Mesenchymal stem cell (in vitro differentiated cells and primary cell): Measurements from ENCODE around the gene PLIN1.
A peak's percentile ranks its signal among the peaks of the same experiment; 100 is the strongest.

ENCODE experiments used
- DNase-seq: peaks from one replicate; pipeline ENCODE4 v3.0.0-alpha.2; 2013
- H2AFZ ChIP-seq: one replicate; pipeline ENCODE4 v1.6.1; 2013; ENCODE audit warnings: low read depth, mild to moderate bottlenecking, control low read depth, inconsistent platforms, low read length, moderate library complexity
- H2AK5ac ChIP-seq: 2 replicates; pipeline ENCODE4 v1.6.1; 2013; ENCODE audit warnings: low read length, moderate library complexity, mild to moderate bottlenecking, inconsistent platforms; ENCODE audit not compliant: severe bottlenecking
- H2BK120ac ChIP-seq: one replicate; pipeline ENCODE4 v1.6.1; 2013; ENCODE audit warnings: low read depth, mild to moderate bottlenecking, inconsistent platforms, low read length, moderate library complexity
- H2BK12ac ChIP-seq, 2 experiments: one replicate each; pipeline ENCODE4 v1.6.1; 2013; ENCODE audit warnings: inconsistent platforms in 2 of 2, low read length in 2 of 2, mild to moderate bottlenecking in 2 of 2, moderate library complexity in 2 of 2, control low read depth in 1 of 2
- H2BK15ac ChIP-seq: one replicate; pipeline ENCODE4 v1.6.1; 2013; ENCODE audit warnings: mild to moderate bottlenecking, low read depth, inconsistent platforms; ENCODE audit not compliant: poor library complexity, severe bottlenecking
- H2BK5ac ChIP-seq: 2 replicates; pipeline ENCODE4 v1.6.1; 2013; ENCODE audit warnings: low read depth, mild to moderate bottlenecking, low read length, control low read depth, inconsistent platforms; ENCODE audit not compliant: poor library complexity, severe bottlenecking
- H3K14ac ChIP-seq, 2 experiments: one replicate each; pipeline ENCODE4 v1.6.1; 2013; ENCODE audit warnings: inconsistent platforms in 2 of 2, low read length in 2 of 2, control low read depth in 1 of 2, mild to moderate bottlenecking in 1 of 2, moderate library complexity in 1 of 2
- H3K18ac ChIP-seq, 2 experiments: one replicate each; pipeline ENCODE4 v1.6.1; 2013; ENCODE audit warnings: inconsistent platforms in 2 of 2, low read length in 2 of 2, control low read depth in 1 of 2, low read depth in 1 of 2, mild to moderate bottlenecking in 1 of 2
- H3K23ac ChIP-seq, 2 experiments: one replicate each; pipeline ENCODE4 v1.6.1; 2013; ENCODE audit warnings: inconsistent platforms in 2 of 2, low read length in 2 of 2, mild to moderate bottlenecking in 2 of 2, moderate library complexity in 2 of 2, control low read depth in 1 of 2
- H3K27ac ChIP-seq: 2 replicates; pipeline ENCODE4 v1.5.1; 2013; ENCODE audit warnings: mild to moderate bottlenecking, moderate library complexity, low read length, control low read depth, inconsistent platforms; ENCODE audit not compliant: poor library complexity, severe bottlenecking
- H3K27me3 ChIP-seq, 2 experiments: 2 replicates each; pipeline versions ENCODE4 v1.6.1 to v1.7.0; 2013; ENCODE audit warnings: low read length in 2 of 2, mild to moderate bottlenecking in 2 of 2, moderate library complexity in 2 of 2, control low read depth in 1 of 2, inconsistent platforms in 1 of 2; ENCODE audit not compliant: control insufficient read depth in 1 of 2, insufficient read depth in 1 of 2
- H3K36me3 ChIP-seq, 2 experiments: 2 replicates each; pipeline versions ENCODE4 v1.6.1 to v1.7.0; 2013; ENCODE audit warnings: low read length in 2 of 2, control low read depth in 1 of 2, inconsistent platforms in 1 of 2, low read depth in 1 of 2, mild to moderate bottlenecking in 1 of 2; ENCODE audit not compliant: insufficient read depth in 2 of 2, control insufficient read depth in 1 of 2
- H3K4ac ChIP-seq, 2 experiments: one replicate each; pipeline ENCODE4 v1.6.1; 2013; ENCODE audit warnings: inconsistent platforms in 2 of 2, low read length in 2 of 2, mild to moderate bottlenecking in 2 of 2, moderate library complexity in 2 of 2, control low read depth in 1 of 2, low read depth in 1 of 2
- H3K4me1 ChIP-seq: 2 replicates; pipeline ENCODE4 v1.6.1; 2013; ENCODE audit warnings: low read depth, low read length, control low read depth; ENCODE audit not compliant: control insufficient read depth, insufficient read depth
- H3K4me2 ChIP-seq: 2 replicates; pipeline ENCODE4 v1.6.1; 2013; ENCODE audit warnings: low read length, mild to moderate bottlenecking, inconsistent platforms; ENCODE audit not compliant: poor library complexity, severe bottlenecking
- H3K4me3 ChIP-seq, 2 experiments: 2 replicates each; pipeline versions ENCODE4 v1.5.1 to v1.7.0; 2013; ENCODE audit warnings: low read length in 2 of 2, mild to moderate bottlenecking in 2 of 2, control low read depth in 1 of 2, low read depth in 1 of 2; ENCODE audit not compliant: insufficient read depth in 1 of 2
- H3K79me1 ChIP-seq: replicated peaks from 2 replicates; pipeline ENCODE4 v1.6.1; 2013; ENCODE audit warnings: mild to moderate bottlenecking, control low read depth, low read length, inconsistent platforms; ENCODE audit not compliant: poor library complexity, severe bottlenecking
- H3K9ac ChIP-seq: 2 replicates; pipeline ENCODE4 v1.7.0; 2013; ENCODE audit warnings: mild to moderate bottlenecking, low read length, moderate library complexity
- H3K9me3 ChIP-seq: 2 replicates; pipeline ENCODE4 v1.7.0; 2013; ENCODE audit warnings: mild to moderate bottlenecking, low read length; ENCODE audit not compliant: control insufficient read depth
- H4K8ac ChIP-seq: one replicate; pipeline ENCODE4 v1.6.1; 2013; ENCODE audit warnings: inconsistent platforms, mild to moderate bottlenecking, low read length, moderate library complexity
- H4K91ac ChIP-seq: one replicate; pipeline ENCODE4 v1.6.1; 2013; ENCODE audit warnings: mild to moderate bottlenecking, low read length, inconsistent platforms
- WGBS: methylation state at CpG from one replicate; pipeline ENCODE4 v1.1.7; 2013; ENCODE audit warnings: mixed read lengths; 5-methylcytosine and 5-hydroxymethylcytosine counted together

PLIN1 gene

GRCh38 chr15:89657686-89658200 is 21.4 kb downstream of the PLIN1 start:
- Histone ChIP-seq H3K9ac (no peak overlapping the region), H2BK120ac (no peak overlapping the region), H3K18ac (no peak overlapping the region), H3K79me1 (peaks cover 11% of the 10 kb centered on the region), H2BK5ac (no peak overlapping the region), H3K36me3 (peaks cover under 1 to 8% of the 10 kb centered on the region in 2 experiments), H3K14ac (no peak overlapping the region), H4K8ac (no peak overlapping the region), H3K4me1 (peaks cover 10% of the 10 kb centered on the region), H3K27ac (no peak overlapping the region), H2AK5ac (no peak overlapping the region), H2AFZ (no peak overlapping the region), H3K27me3 (no peaks in the 10 kb centered on the region), H3K4me3 (no peak overlapping the region), H2BK15ac (no peak overlapping the region), H4K91ac (no peak overlapping the region), H3K9me3 (peaks cover 4% of the 10 kb centered on the region), H3K4me2 (no peak overlapping the region), H3K23ac (no peak overlapping the region), H2BK12ac (no peak overlapping the region), H3K4ac (no peak overlapping the region)
- DNase-seq: no peak
- 92% methylated on average over 5 of the region's 5 CpGs for WGBS

- WGBS: 72% methylated on average over 6 of the region's 7 CpGs
These were observed 22.9 kb downstream of the PLIN1 start for GRCh38 chr15:89656116-89656815.

GRCh38 chr15:89654847-89655805 is 24.0 kb downstream of the PLIN1 start, which contains the start of gene KIF7:
KIF7 (minus strand) TSS chr15:89655467; CDS start chr15:89652930, 2,537 bp downstream.
- Histone ChIP-seq H3K9ac (peak within 1 kb of the TSS; percentile 89), H3K27ac (no peak within 1 kb of the TSS), H3K4me2 (peak within 1 kb of the TSS; percentile 90), H3K27me3 (no peaks in the 10 kb centered on the region), H3K18ac (peak within 1 kb of the TSS; percentile 52 to 92), H2AFZ (peak within 1 kb of the TSS; percentile 15), H4K8ac (peak within 1 kb of the TSS; percentile 99), H3K4me3 (peak within 1 kb of the TSS; percentile 80 to 90), H2BK120ac (no peak within 1 kb of the TSS), H2BK12ac (peak within 1 kb of the TSS in 1 of 2 experiments; percentile 48), H3K23ac (peak within 1 kb of the TSS in 1 of 2 experiments; percentile 43), H2BK15ac (peak within 1 kb of the TSS; percentile 78), H2AK5ac (no peak within 1 kb of the TSS), H3K4me1 (peaks cover 5% of the 10 kb centered on the region), H4K91ac (peak within 1 kb of the TSS; percentile 67), H3K14ac (peak within 1 kb of the TSS in 1 of 2 experiments; percentile 83), H3K36me3 (peaks cover 8 to 12% of the 10 kb centered on the region in 2 experiments), H3K79me1 (peaks cover 21% of the 10 kb centered on the region), H3K4ac (peak within 1 kb of the TSS; percentile 22 to 67), H2BK5ac (no peak within 1 kb of the TSS), H3K9me3 (no peaks in the 10 kb centered on the region)
- WGBS: 3% methylated on average over 80 of the region's 87 CpGs
- DNase-seq: peak; percentile 48

More at GRCh38 chr15:89656116-89656815, 22.9 kb downstream of the PLIN1 start:
- Histone ChIP-seq H2BK120ac (no peak overlapping the region), H3K4me3 (no peak overlapping the region), H2BK5ac (no peak overlapping the region), H2BK12ac (no peak overlapping the region), H3K4me1 (peaks cover 5% of the 10 kb centered on the region), H4K8ac (no peak overlapping the region), H3K14ac (no peak overlapping the region), H3K27ac (no peak overlapping the region), H4K91ac (no peak overlapping the region), H3K79me1 (peaks cover 21% of the 10 kb centered on the region), H3K36me3 (peaks cover 8 to 19% of the 10 kb centered on the region in 2 experiments), H3K27me3 (no peaks in the 10 kb centered on the region), H3K4me2 (no peak overlapping the region), H3K9me3 (peaks cover 4% of the 10 kb centered on the region), H2BK15ac (no peak overlapping the region), H2AK5ac (no peak overlapping the region), H2AFZ (no peak overlapping the region), H3K18ac (no peak overlapping the region), H3K4ac (no peak overlapping the region), H3K23ac (no peak overlapping the region), H3K9ac (peak overlapping the region; percentile 89)
- DNase-seq: peak; percentile 23
